PC-3 (cell line): ENCODE results near the gene SERPINE1. TPM values are rescaled to one million over a fixed set of nuclear protein-coding genes. Genes with fewer than 3 reads are reported as not detected.
A peak's percentile ranks its signal among the peaks of the same experiment; 100 is the strongest.

ENCODE experiments used
- ATAC-seq: fragments of 200-7000 bp; cut with Tn5 transposase; 2 replicates; pipeline ENCODE4 v1.9.1; 2020; ENCODE audit warnings: mild to moderate bottlenecking, moderate library complexity
- BruUV-seq: library from RNA; stranded (reverse); fragments of 400-500 nt; replicated peaks from 2 replicates; lab custom pipeline; 2021; lab: Mats Ljungman, UMichigan
- CTCF ChIA-PET: fragments of 300-600 bp; sonication (Branson Sonifier 250); formaldehyde crosslinking; loops from one replicate; lab custom pipeline; 2022; ENCODE audit warnings: antibody characterized with exemption; lab: Charles Lee
- POLR2A ChIA-PET: fragments of 300-600 bp; sonication (Branson Sonifier 250); formaldehyde crosslinking; loops from one replicate; lab custom pipeline; 2022; ENCODE audit warnings: antibody characterized with exemption; ENCODE audit not compliant: unreplicated experiment; lab: Charles Lee
- DNase-seq: peaks from one replicate; pipeline ENCODE4 v3.0.0-alpha.2; 2015
- H2AFZ ChIP-seq: fragments of 300-600 bp; sonication (generic); 2 replicates; pipeline ENCODE4 v1.6.0; 2016; ENCODE audit warnings: antibody characterized with exemption, low read length
- H3F3A ChIP-seq: fragments of 300-600 bp; sonication (generic); one replicate; pipeline ENCODE4 v1.6.0; 2017; ENCODE audit warnings: antibody characterized with exemption, low read length, control low read depth, mild to moderate bottlenecking; ENCODE audit not compliant: unreplicated experiment
- H3K27ac ChIP-seq: fragments of 300-600 bp; sonication (generic); 2 replicates; pipeline ENCODE4 v1.5.1; 2016; ENCODE audit warnings: mild to moderate bottlenecking, low read length
- H3K27me3 ChIP-seq: fragments of 300-600 bp; sonication (generic); 2 replicates; pipeline ENCODE4 v1.6.1; 2016; ENCODE audit warnings: low read length, mixed read lengths
- H3K36me3 ChIP-seq: fragments of 300-600 bp; sonication (generic); 2 replicates; pipeline ENCODE4 v1.6.1; 2016; ENCODE audit warnings: low read depth, mixed run types, low read length, mixed read lengths
- H3K4me1 ChIP-seq: fragments of 300-600 bp; sonication (generic); 2 replicates; pipeline ENCODE4 v1.5.1; 2016; ENCODE audit warnings: low read length; ENCODE audit not compliant: insufficient read depth
- H3K4me2 ChIP-seq: fragments of 300-600 bp; sonication (generic); 2 replicates; pipeline ENCODE4 v1.6.0; 2016; ENCODE audit warnings: low read length
- H3K4me3 ChIP-seq: fragments of 300-600 bp; sonication (generic); 2 replicates; pipeline ENCODE4 v1.5.1; 2016; ENCODE audit warnings: mild to moderate bottlenecking, low read length, mixed read lengths
- H3K79me2 ChIP-seq: fragments of 300-600 bp; sonication (generic); 2 replicates; pipeline ENCODE4 v1.6.1; 2017; ENCODE audit warnings: low read length, mixed read lengths
- H3K9ac ChIP-seq: fragments of 300-600 bp; sonication (generic); 2 replicates; pipeline ENCODE4 v1.6.0; 2016; ENCODE audit warnings: mild to moderate bottlenecking, low read length
- H3K9me2 ChIP-seq: fragments of 300-600 bp; sonication (generic); replicated peaks from 2 replicates; pipeline ENCODE4 v1.6.1; 2016; ENCODE audit warnings: mixed run types, low read length, mixed read lengths
- H3K9me3 ChIP-seq: fragments of 300-600 bp; sonication (generic); 2 replicates; pipeline ENCODE4 v1.6.1; 2016; ENCODE audit warnings: low read length, mixed read lengths
- H4K20me1 ChIP-seq: fragments of 300-600 bp; sonication (generic); 2 replicates; pipeline ENCODE4 v1.6.1; 2016; ENCODE audit warnings: low read length, mixed read lengths
- EZH2 ChIP-seq: fragments of 300-600 bp; sonication (generic); IDR thresholded peaks from one replicate; pipeline ENCODE4 v1.6.1; 2017; ENCODE audit warnings: antibody characterized with exemption, mild to moderate bottlenecking, low read length; ENCODE audit not compliant: unreplicated experiment
- EZH2phosphoT487 ChIP-seq: fragments of 300-600 bp; sonication (generic); IDR thresholded peaks from 2 replicates; pipeline ENCODE4 v1.6.1; 2018; ENCODE audit warnings: mild to moderate bottlenecking, antibody characterized with exemption, low read length, borderline replicate concordance
- intact Hi-C: fragments of 100-400 bp; cut with micrococcal nuclease; formaldehyde crosslinking; loops from 2 replicates; pipeline ENCODE4 v1.9.0; 2023
- total RNA-seq: library from RNA; depleted of rRNA; stranded (reverse); fragments of >200 nt; gene quantifications from 2 replicates; pipeline ENCODE4 v1.2.3, GENCODE V29; 2014
- TF ChIP-seq, protein P1 (sequence below): fragments of 300-600 bp; sonication (generic); conservative IDR thresholded peaks from 2 replicates; pipeline ENCODE4 v1.5.1; 2017; ENCODE audit warnings: antibody characterized with exemption, low read depth, mild to moderate bottlenecking, low read length

Gene SERPINE1
- total RNA-seq, 1 experiment from 2014 or later, result 46.1 TPM

DNA sequence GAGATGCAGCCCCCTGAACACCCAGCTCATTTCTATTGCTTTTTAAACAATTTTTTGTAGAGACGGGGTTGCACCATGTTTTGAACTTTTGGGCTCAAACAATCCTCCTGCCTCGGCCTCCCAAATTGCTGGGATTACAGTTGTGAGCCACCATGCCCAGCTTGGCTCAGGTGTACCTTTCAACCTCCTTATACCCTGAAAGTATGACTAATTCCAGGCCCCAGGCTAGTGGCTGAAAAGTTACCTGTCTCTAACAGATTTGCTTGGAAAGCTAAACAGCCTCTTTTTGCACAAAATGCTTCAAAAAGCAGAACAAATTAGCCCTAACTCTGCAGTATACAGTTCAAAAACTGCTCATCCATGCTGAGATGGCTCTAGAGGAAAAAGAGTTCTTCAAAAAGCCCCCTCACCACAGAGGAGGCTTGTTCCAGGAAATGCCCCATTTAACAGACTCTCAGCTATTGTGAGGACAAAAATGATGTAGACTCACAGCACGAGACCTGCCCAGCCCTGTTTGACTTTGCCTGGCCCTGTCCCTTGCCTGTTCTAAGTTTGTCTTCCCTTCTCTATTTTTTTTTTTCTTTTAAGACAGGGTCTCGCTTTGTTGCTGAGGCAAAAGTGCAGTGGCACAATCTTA, 14.0 kb downstream of the SERPINE1 start:
- Histone ChIP-seq H3K9me3 (no peaks in the 10 kb centered on the region), H3K36me3 (no peaks in the 10 kb centered on the region), H3K27me3 (no peaks in the 10 kb centered on the region), H3K79me2 (no peaks in the 10 kb centered on the region), H3K9ac (no peak overlapping the region), H3K27ac (peak overlapping the region; percentile 57), H3K4me2 (peak overlapping the region; percentile 7; the same call in 1 of the 2 replicates), H3K9me2 (no peaks in the 10 kb centered on the region), H4K20me1 (no peaks in the 10 kb centered on the region), H3K4me1 (peaks cover 36% of the 10 kb centered on the region), H2AFZ (peak overlapping the region; percentile 43; the same call in 1 of the 2 replicates), H3K4me3 (no peak overlapping the region), H3F3A (peaks cover 7% of the 10 kb centered on the region)
- ATAC-seq, result no peak
- intact Hi-C loops, result no loop called here
- DNase-seq, result peak; percentile 65
- POLR2A ChIA-PET, result interaction anchor here (0.6 to 0.7 kb wide), 2 partner anchors 40 to 162 kb away, joined by 3 to 9 read pairs; no protein-coding TSS in a partner anchor
- TF ChIP-seq EZH2phosphoT487, result no peak
- TF ChIP-seq, protein P1, sequence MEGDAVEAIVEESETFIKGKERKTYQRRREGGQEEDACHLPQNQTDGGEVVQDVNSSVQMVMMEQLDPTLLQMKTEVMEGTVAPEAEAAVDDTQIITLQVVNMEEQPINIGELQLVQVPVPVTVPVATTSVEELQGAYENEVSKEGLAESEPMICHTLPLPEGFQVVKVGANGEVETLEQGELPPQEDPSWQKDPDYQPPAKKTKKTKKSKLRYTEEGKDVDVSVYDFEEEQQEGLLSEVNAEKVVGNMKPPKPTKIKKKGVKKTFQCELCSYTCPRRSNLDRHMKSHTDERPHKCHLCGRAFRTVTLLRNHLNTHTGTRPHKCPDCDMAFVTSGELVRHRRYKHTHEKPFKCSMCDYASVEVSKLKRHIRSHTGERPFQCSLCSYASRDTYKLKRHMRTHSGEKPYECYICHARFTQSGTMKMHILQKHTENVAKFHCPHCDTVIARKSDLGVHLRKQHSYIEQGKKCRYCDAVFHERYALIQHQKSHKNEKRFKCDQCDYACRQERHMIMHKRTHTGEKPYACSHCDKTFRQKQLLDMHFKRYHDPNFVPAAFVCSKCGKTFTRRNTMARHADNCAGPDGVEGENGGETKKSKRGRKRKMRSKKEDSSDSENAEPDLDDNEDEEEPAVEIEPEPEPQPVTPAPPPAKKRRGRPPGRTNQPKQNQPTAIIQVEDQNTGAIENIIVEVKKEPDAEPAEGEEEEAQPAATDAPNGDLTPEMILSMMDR, result no peak
- TF ChIP-seq EZH2, result no peak
- BruUV-seq, result no TSS peak
- CTCF ChIA-PET, result interaction anchor here (1.7 kb wide), 1 partner anchor 52 kb away, joined by 7 read pairs; no protein-coding TSS in a partner anchor

DNA sequence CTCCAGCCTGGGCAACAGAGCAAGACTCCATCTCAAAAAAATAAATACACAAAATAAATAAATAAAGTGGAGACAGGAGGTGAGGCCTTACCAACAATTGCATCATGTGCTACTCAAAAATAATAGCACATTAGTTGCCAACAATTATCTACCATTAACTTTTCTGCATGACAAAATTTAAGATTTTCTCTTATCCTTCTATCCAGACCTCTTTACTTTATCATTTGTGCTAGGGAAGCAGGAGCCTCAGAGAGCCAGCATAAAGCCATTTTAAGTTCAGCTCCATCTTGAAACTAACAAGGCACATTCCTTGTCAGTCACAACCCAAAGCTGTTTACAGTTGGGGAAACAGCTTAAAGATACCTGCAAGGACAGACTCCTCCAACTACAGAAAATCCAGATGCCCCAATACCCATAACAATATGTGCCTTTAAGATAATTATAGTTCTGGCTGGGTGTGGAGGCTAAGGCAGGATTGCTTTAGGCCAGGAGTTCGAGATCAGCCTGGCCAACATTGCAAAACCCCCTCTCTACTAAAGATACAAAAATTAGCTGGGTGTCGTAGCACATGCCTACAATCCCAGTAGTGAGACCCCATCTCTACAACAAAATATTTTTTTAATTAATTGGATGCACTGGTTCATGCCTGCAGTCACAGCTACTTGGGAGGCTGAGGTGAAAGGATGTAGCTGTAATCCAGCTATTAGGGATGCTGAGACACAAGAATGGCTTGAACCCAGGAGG, 25.2 kb downstream of the SERPINE1 start:
- DNase-seq (no peak), ATAC-seq (no peak)
- Histone ChIP-seq H4K20me1 (no peaks in the 10 kb centered on the region), H3K27ac (no peak overlapping the region), H3K4me1 (peaks cover 19% of the 10 kb centered on the region), H3K9me2 (no peaks in the 10 kb centered on the region), H3K4me3 (no peak overlapping the region), H3K27me3 (no peaks in the 10 kb centered on the region), H3K4me2 (no peak overlapping the region), H3K36me3 (peaks cover under 1% of the 10 kb centered on the region; the same call in 1 of the 2 replicates), H3F3A (no peaks in the 10 kb centered on the region), H3K79me2 (peaks cover 21% of the 10 kb centered on the region), H3K9me3 (no peaks in the 10 kb centered on the region), H2AFZ (no peak overlapping the region), H3K9ac (no peak overlapping the region)
- ChIA-PET POLR2A (no interaction called here), CTCF (interaction anchor here (2.0 kb wide), 1 partner anchor 8 kb away, joined by 8 read pairs; no protein-coding TSS in a partner anchor)
- no TSS peak for BruUV-seq
- intact Hi-C loops, result no loop called here
- TF ChIP-seq EZH2phosphoT487, result no peak
- TF ChIP-seq EZH2, result no peak
- TF ChIP-seq, protein P1, result no peak
